AG04450 (cell line): ENCODE measurements around the gene RPS13. TPM values are rescaled to one million over a fixed set of nuclear protein-coding genes. Genes with fewer than 3 reads are reported as not detected.
"Not testable (repeated sequence)": the region's sequence is repeated elsewhere in the genome, so short reads cannot be mapped to it uniquely, and the experiment has no call there.

Source experiments
- CTCF ChIA-PET: fragments of 300-600, 350-600 bp; formaldehyde crosslinking; extraction: SDS; loops from one replicate; lab custom pipeline; 2022; ENCODE audit warnings: antibody characterized with exemption, inconsistent platforms; lab: Charles Lee
- POLR2A ChIA-PET: fragments of 350-600 bp; formaldehyde crosslinking; extraction: SDS; loops from one replicate; lab custom pipeline; 2021; ENCODE audit warnings: antibody characterized with exemption, inconsistent platforms; lab: Yijun Ruan, JAX
- DNase-seq: peaks from one replicate; pipeline ENCODE4 v3.0.0-alpha.2; 2011; ENCODE audit warnings: low read depth, low spot score
- H3K27ac ChIP-seq: one replicate; pipeline ENCODE4 v1.5.1; 2012; ENCODE audit warnings: low read depth, low read length, control low read depth
- H3K27me3 ChIP-seq: one replicate; pipeline ENCODE4 v1.6.0; 2012; ENCODE audit warnings: low read length; ENCODE audit not compliant: control insufficient read depth, insufficient read depth
- H3K4me3 ChIP-seq: 2 replicates; pipeline ENCODE4 v1.5.1; 2011; ENCODE audit warnings: mild to moderate bottlenecking, low read depth, low read length, control low read depth
- H3K9me3 ChIP-seq: 2 replicates; pipeline ENCODE4 v1.5.1; 2012; ENCODE audit warnings: low read length; ENCODE audit not compliant: control insufficient read depth, insufficient read depth
- CTCF ChIP-seq: IDR thresholded peaks from 2 replicates; pipeline ENCODE4 v1.5.1; 2011; ENCODE audit warnings: low read depth, low read length, control low read depth, inconsistent platforms
- polyA plus RNA-seq: library from polyadenylated mRNA; depleted of rRNA; stranded (reverse); fragments of >200 nt; gene quantifications from 2 replicates; pipeline ENCODE4 v1.2.3, GENCODE V29; 2011

RPS13 gene
- polyA plus RNA-seq, 1 experiment: 919 TPM

- no peak for DNase-seq
- CTCF ChIA-PET: interaction anchor here (6.1 to 6.4 kb wide), 2 partner anchors 246 to 280 kb away, joined by 66 to 105 read pairs; no protein-coding TSS in a partner anchor
Observed at GRCh38 chr11:17066691-17067090, 10.8 kb downstream of the RPS13 start.

GRCh38 chr11:17063171-17064002 lies 14.1 kb downstream of the RPS13 start:
- TF ChIP-seq CTCF: peak; percentile 77
- Histone ChIP-seq H3K9me3 (no peaks in the 10 kb centered on the region), H3K4me3 (no peak overlapping the region), H3K27ac (no peak overlapping the region), H3K27me3 (no peaks in the 10 kb centered on the region)
- no peak for DNase-seq
- ChIA-PET POLR2A (no interaction called here), CTCF (interaction anchor here (0.6 to 6.4 kb wide), 29 partner anchors 12 to 1241 kb away, joined by 3 to 105 read pairs (median 4); no protein-coding TSS in a partner anchor)

More at GRCh38 chr11:17066691-17067090, 10.8 kb downstream of the RPS13 start:
- Histone ChIP-seq H3K27me3 (no peaks in the 10 kb centered on the region), H3K9me3 (no peaks in the 10 kb centered on the region), H3K27ac (no peak overlapping the region), H3K4me3 (no peak overlapping the region)
- POLR2A ChIA-PET: no interaction called here
- TF ChIP-seq CTCF: no peak

- H3K4me3 ChIP-seq, H3K9me3 ChIP-seq, POLR2A ChIA-PET, DNase-seq, H3K27me3 ChIP-seq, CTCF ChIA-PET, H3K27ac ChIP-seq: not testable (repeated sequence)
Observed at GRCh38 chr11:17051146-17051545, 26.3 kb downstream of the RPS13 start.

GRCh38 chr11:17048491-17048890 lies 29.0 kb downstream of the RPS13 start:
- H3K4me3 ChIP-seq, H3K27ac ChIP-seq, H3K27me3 ChIP-seq, DNase-seq, H3K9me3 ChIP-seq, CTCF ChIA-PET, POLR2A ChIA-PET: not testable (repeated sequence)

- H3K4me3 ChIP-seq: no peak overlapping the region
- no peak overlapping the region for H3K27ac ChIP-seq
- DNase-seq: no peak
- no peaks in the 10 kb centered on the region for H3K27me3 ChIP-seq
- ChIA-PET POLR2A (no interaction called here), CTCF (interaction anchor here (1.0 kb wide), 1 partner anchor 16 kb away, joined by 4 read pairs; no protein-coding TSS in a partner anchor)
- no peak for TF ChIP-seq CTCF
- H3K9me3 ChIP-seq: no peaks in the 10 kb centered on the region; the same call in 1 of the 2 replicates
Observed at GRCh38 chr11:17046690-17047089, 30.8 kb downstream of the RPS13 start.
